NB4 (cell line): ENCODE measurements around the gene RASA3.

Experiments used
- MYC ChIP-seq: IDR thresholded peaks from 2 replicates; pipeline ENCODE4 v1.6.1; 2011; ENCODE audit warnings: low read depth, low read length
- POLR2A ChIP-seq: IDR thresholded peaks from 2 replicates; pipeline ENCODE4 v1.6.1; 2011; ENCODE audit warnings: mild to moderate bottlenecking; ENCODE audit not compliant: insufficient read length; ENCODE audit errors: extremely low read depth
- TF ChIP-seq, protein P1 (sequence below): IDR thresholded peaks from one replicate; pipeline ENCODE4 v1.5.1; 2012; ENCODE audit warnings: low read depth, low read length
- TF ChIP-seq, protein P2 (sequence below): IDR thresholded peaks from 2 replicates; pipeline ENCODE4 v1.6.1; 2011; ENCODE audit warnings: low read depth, low read length

DNA sequence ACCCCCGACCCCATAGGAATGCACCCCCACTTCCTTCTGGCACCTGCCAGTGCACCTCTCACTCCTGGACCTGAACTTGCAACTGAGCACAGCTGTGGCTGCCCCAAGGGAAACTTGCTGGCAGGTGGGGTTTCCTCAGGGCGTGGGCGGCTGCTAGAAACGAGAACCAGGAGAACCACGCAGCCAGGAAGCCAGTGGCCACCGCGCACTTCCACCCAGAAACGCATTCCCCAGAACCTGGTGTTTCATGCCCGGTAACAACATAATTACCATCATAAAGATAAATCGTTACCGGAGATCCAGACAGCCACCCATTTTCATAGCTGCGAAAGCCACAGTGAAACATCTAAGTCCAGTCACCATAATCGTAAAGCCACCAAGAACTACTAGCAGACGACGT lies 83.4 kb downstream of the RASA3 start:
- TF ChIP-seq, protein P1, sequence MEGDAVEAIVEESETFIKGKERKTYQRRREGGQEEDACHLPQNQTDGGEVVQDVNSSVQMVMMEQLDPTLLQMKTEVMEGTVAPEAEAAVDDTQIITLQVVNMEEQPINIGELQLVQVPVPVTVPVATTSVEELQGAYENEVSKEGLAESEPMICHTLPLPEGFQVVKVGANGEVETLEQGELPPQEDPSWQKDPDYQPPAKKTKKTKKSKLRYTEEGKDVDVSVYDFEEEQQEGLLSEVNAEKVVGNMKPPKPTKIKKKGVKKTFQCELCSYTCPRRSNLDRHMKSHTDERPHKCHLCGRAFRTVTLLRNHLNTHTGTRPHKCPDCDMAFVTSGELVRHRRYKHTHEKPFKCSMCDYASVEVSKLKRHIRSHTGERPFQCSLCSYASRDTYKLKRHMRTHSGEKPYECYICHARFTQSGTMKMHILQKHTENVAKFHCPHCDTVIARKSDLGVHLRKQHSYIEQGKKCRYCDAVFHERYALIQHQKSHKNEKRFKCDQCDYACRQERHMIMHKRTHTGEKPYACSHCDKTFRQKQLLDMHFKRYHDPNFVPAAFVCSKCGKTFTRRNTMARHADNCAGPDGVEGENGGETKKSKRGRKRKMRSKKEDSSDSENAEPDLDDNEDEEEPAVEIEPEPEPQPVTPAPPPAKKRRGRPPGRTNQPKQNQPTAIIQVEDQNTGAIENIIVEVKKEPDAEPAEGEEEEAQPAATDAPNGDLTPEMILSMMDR = no peak
- TF ChIP-seq POLR2A = no peak
- TF ChIP-seq, protein P2, sequence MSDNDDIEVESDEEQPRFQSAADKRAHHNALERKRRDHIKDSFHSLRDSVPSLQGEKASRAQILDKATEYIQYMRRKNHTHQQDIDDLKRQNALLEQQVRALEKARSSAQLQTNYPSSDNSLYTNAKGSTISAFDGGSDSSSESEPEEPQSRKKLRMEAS = no peak
- TF ChIP-seq MYC = no peak
